Lung (tissue), 12 donors: Measurements from ENCODE around the gene SIN3B. TPM values are rescaled to one million over a fixed set of nuclear protein-coding genes. Genes with fewer than 3 reads are reported as not detected.

Experiments used
- ATAC-seq: fragments of 200-7000 bp; cut with Tn5 transposase; one replicate; pipeline ENCODE4 v1.9.1; 2020; ENCODE audit warnings: moderate number of reproducible peaks; ENCODE audit not compliant: insufficient read depth, low FRiP score
- DNase-seq, 3 donors: peaks; one replicate each; pipeline ENCODE4 v3.0.0-alpha.2; 2013 to 2017
- H3K27ac ChIP-seq, 2 donors: one replicate each; pipeline ENCODE4 v1.5.1; 2013; ENCODE audit warnings: mild to moderate bottlenecking in 2 of 2, moderate library complexity in 2 of 2, control low read depth in 1 of 2, inconsistent platforms in 1 of 2, low read depth in 1 of 2, low read length in 1 of 2
- H3K27me3 ChIP-seq, 3 donors: one replicate each; pipeline ENCODE4 v1.5.1; 2013; ENCODE audit warnings: low read length in 2 of 3; ENCODE audit not compliant: control insufficient read depth in 3 of 3, insufficient read depth in 3 of 3
- H3K36me3 ChIP-seq, 4 donors: one replicate each; pipeline ENCODE4 v1.5.1; 2013; ENCODE audit warnings: low read length in 4 of 4, mild to moderate bottlenecking in 1 of 4, moderate library complexity in 1 of 4; ENCODE audit not compliant: control insufficient read depth in 4 of 4, insufficient read depth in 4 of 4
- H3K4me1 ChIP-seq, 5 donors: one replicate each; pipeline ENCODE4 v1.5.1; 2013; ENCODE audit warnings: low read length in 5 of 5, mild to moderate bottlenecking in 2 of 5, moderate library complexity in 1 of 5; ENCODE audit not compliant: control insufficient read depth in 5 of 5, insufficient read depth in 5 of 5
- H3K4me3 ChIP-seq: one replicate; pipeline ENCODE4 v1.5.1; 2013; ENCODE audit warnings: mild to moderate bottlenecking, control low read depth, moderate library complexity
- H3K9ac ChIP-seq, 2 donors: one replicate each; pipeline ENCODE4 v1.5.1; 2013; ENCODE audit warnings: low read length in 2 of 2, control low read depth in 1 of 2; ENCODE audit not compliant: insufficient read depth in 1 of 2
- H3K9me3 ChIP-seq, 4 donors: one replicate each; pipeline ENCODE4 v1.5.1; 2013; ENCODE audit warnings: low read length in 3 of 4, mild to moderate bottlenecking in 1 of 4, moderate library complexity in 1 of 4; ENCODE audit not compliant: control insufficient read depth in 4 of 4, insufficient read depth in 3 of 4
- CTCF ChIP-seq: IDR thresholded peaks from 2 replicates; pipeline ENCODE4 v1.5.1; 2012; ENCODE audit warnings: mild to moderate bottlenecking; ENCODE audit errors: control extremely low read depth, extremely low read depth
- WGBS, 2 donors: extraction: QIAGEN DNeasy Blood & Tissue Kit; methylation state at CpG; one replicate each; pipeline ENCODE4 v1.1.7; 2013; 5-methylcytosine and 5-hydroxymethylcytosine counted together
- polyA plus RNA-seq, 2 donors: library from polyadenylated mRNA; stranded (reverse); fragments of 200-250 nt; gene quantifications; one replicate each; pipeline ENCODE4 v1.2.1, GENCODE V29; 2013
- total RNA-seq, 2 donors: library from RNA; depleted of rRNA in 1 of 2; stranded (reverse); fragments of >200 nt in 1 of 2; gene quantifications; one replicate each; pipeline ENCODE4 v1.2.1, GENCODE V29; 2014 to 2021
- donor health status: control.
- donor health status: control.
- donor health status: Bipolar disorder and iron deficiency.
- donor health status: healthy.
- donor health status: DM: yes; HTN: yes; CAD: no.

SIN3B gene
- total and polyA plus RNA-seq, 4 donors = 29.5 to 63.9 (median 54.5) TPM

GRCh38 chr19:16856091-16856490 is 26.9 kb downstream of the SIN3B start:
- no peak overlapping the region for H3K4me3 ChIP-seq
- ATAC-seq = no peak
- peaks cover 0 to 1% (median 0%) of the 10 kb centered on the region in 5 donors for H3K4me1 ChIP-seq
- TF ChIP-seq CTCF = no peak
- 92 to 98% methylated on average over 9 of the region's 9 CpGs for WGBS, 2 donors
- H3K36me3 ChIP-seq = peaks cover 16 to 52% (median 33%) of the 10 kb centered on the region in 4 donors
- no peak for DNase-seq
- no peaks in the 10 kb centered on the region for H3K27me3 ChIP-seq
- H3K9ac ChIP-seq = no peak overlapping the region
- peaks cover 0 to 1% (median 0%) of the 10 kb centered on the region in 4 donors for H3K9me3 ChIP-seq
- no peak overlapping the region for H3K27ac ChIP-seq

GRCh38 chr19:16859626-16860025 is 30.4 kb downstream of the SIN3B start:
- H3K4me1 ChIP-seq = peaks cover 0 to 1% (median 0%) of the 10 kb centered on the region in 5 donors
- 96% methylated on average over 7 of the region's 7 CpGs for WGBS, 2 donors
- peaks cover 2 to 38% (median 30%) of the 10 kb centered on the region in 4 donors for H3K36me3 ChIP-seq
- peaks cover 0 to 1% (median 0%) of the 10 kb centered on the region in 4 donors for H3K9me3 ChIP-seq
- TF ChIP-seq CTCF = no peak
- H3K4me3 ChIP-seq = no peak overlapping the region
- no peak overlapping the region for H3K27ac ChIP-seq
- H3K9ac ChIP-seq = no peak overlapping the region
- ATAC-seq (no peak), DNase-seq (no peak)
- H3K27me3 ChIP-seq = no peaks in the 10 kb centered on the region

GRCh38 chr19:16860118-16860517 is 30.9 kb downstream of the SIN3B start:
- no peak for TF ChIP-seq CTCF

GRCh38 chr19:16861011-16861410 is 31.8 kb downstream of the SIN3B start:
- 90 to 95% methylated on average over 3 of the region's 3 CpGs for WGBS, 2 donors
- Histone ChIP-seq H3K9me3 (peaks cover 0 to 1% (median 0%) of the 10 kb centered on the region in 4 donors), H3K4me1 (peaks cover 0 to 1% (median 0%) of the 10 kb centered on the region in 5 donors), H3K4me3 (no peak overlapping the region), H3K9ac (no peak overlapping the region), H3K27ac (no peak overlapping the region), H3K27me3 (no peaks in the 10 kb centered on the region), H3K36me3 (peaks cover 12 to 41% (median 32%) of the 10 kb centered on the region in 4 donors)
- DNase-seq (no peak), ATAC-seq (no peak)
- no peak for TF ChIP-seq CTCF

More at GRCh38 chr19:16860118-16860517, 30.9 kb downstream of the SIN3B start:
- H3K4me1 ChIP-seq = peaks cover 0 to 1% (median 0%) of the 10 kb centered on the region in 5 donors
- H3K9ac ChIP-seq = no peak overlapping the region
- H3K27ac ChIP-seq = no peak overlapping the region
- peaks cover 0 to 1% (median 0%) of the 10 kb centered on the region in 4 donors for H3K9me3 ChIP-seq
- H3K36me3 ChIP-seq = peaks cover 5 to 35% (median 26%) of the 10 kb centered on the region in 4 donors
- ATAC-seq (no peak), DNase-seq (no peak)
- H3K27me3 ChIP-seq = no peaks in the 10 kb centered on the region
- H3K4me3 ChIP-seq = no peak overlapping the region
- WGBS, 2 donors = 95 to 96% methylated on average over 20 of the region's 20 CpGs
